WTC11 (cell line): ENCODE results near the gene IRX2. TPM values are rescaled to one million over a fixed set of nuclear protein-coding genes. Genes with fewer than 3 reads are reported as not detected.

Experiments
- ATAC-seq: fragments of 200-7000 bp; cut with Tn5 transposase; 2 replicates; pipeline ENCODE4 v1.10.0; 2021; ENCODE audit warnings: mild to moderate bottlenecking, moderate library complexity
- CTCF ChIA-PET: fragments of 300-600 bp; sonication (Branson Sonifier 250); formaldehyde crosslinking; loops from one replicate; lab custom pipeline; 2021; ENCODE audit warnings: antibody characterized with exemption; lab: Charles Lee
- POLR2A ChIA-PET: fragments of 350-600 bp; sonication (Branson Sonifier 250); formaldehyde crosslinking; loops from one replicate; lab custom pipeline; 2021; ENCODE audit warnings: antibody characterized with exemption; lab: Charles Lee
- DNase-seq: peaks from one replicate; pipeline ENCODE4 v3.0.0; 2021; ENCODE audit warnings: low spot score
- H3K27ac Mint-ChIP-seq: 2 replicates; pipeline ENCODE4 v1.8.0; 2021; ENCODE audit warnings: mixed read lengths
- H3K27me3 Mint-ChIP-seq: 2 replicates; pipeline ENCODE4 v1.8.0; 2021; ENCODE audit warnings: low read depth, mild to moderate bottlenecking, moderate library complexity, mixed read lengths
- H3K36me3 Mint-ChIP-seq: 2 replicates; pipeline ENCODE4 v1.8.0; 2021; ENCODE audit warnings: mixed read lengths
- H3K4me1 Mint-ChIP-seq: 2 replicates; pipeline ENCODE4 v1.8.0; 2022; ENCODE audit warnings: mixed read lengths
- H3K4me3 Mint-ChIP-seq: 2 replicates; pipeline ENCODE4 v1.8.0; 2021; ENCODE audit warnings: mild to moderate bottlenecking, moderate library complexity, mixed read lengths
- H3K9me3 Mint-ChIP-seq: 2 replicates; pipeline ENCODE4 v1.8.0; 2021; ENCODE audit warnings: mixed read lengths
- CBFB ChIP-seq: sonication (generic); formaldehyde crosslinking; IDR thresholded peaks from 2 replicates; pipeline ENCODE4 v1.8.1; 2022; ENCODE audit warnings: mild to moderate bottlenecking, low read depth, missing genetic modification reagents
- GABPB1 ChIP-seq: sonication (generic); formaldehyde crosslinking; IDR thresholded peaks from 2 replicates; pipeline ENCODE4 v1.8.1; 2023; ENCODE audit warnings: mild to moderate bottlenecking, missing genetic modification reagents
- NR3C1 ChIP-seq: sonication (generic); formaldehyde crosslinking; conservative IDR thresholded peaks from 2 replicates; pipeline ENCODE4 v1.8.1; 2023; ENCODE audit warnings: low read depth, mild to moderate bottlenecking, missing genetic modification reagents
- SP1 ChIP-seq: sonication (generic); formaldehyde crosslinking; conservative IDR thresholded peaks from 2 replicates; pipeline ENCODE4 v1.8.1; 2022; ENCODE audit warnings: missing genetic modification reagents
- TEAD1 ChIP-seq: sonication (generic); formaldehyde crosslinking; IDR thresholded peaks from 2 replicates; pipeline ENCODE4 v1.8.0; 2022; ENCODE audit warnings: mild to moderate bottlenecking, missing genetic modification reagents
- ZNF396 ChIP-seq: fragments of 250-450 bp; sonication (Bioruptor Pico); IDR thresholded peaks from 2 replicates; pipeline ENCODE4 v1.8.0; 2021; ENCODE audit warnings: mild to moderate bottlenecking, moderate library complexity, borderline replicate concordance
- total RNA-seq: library from RNA; stranded (reverse); gene quantifications from 3 replicates; pipeline ENCODE4 v1.2.3, GENCODE V29; 2021
- TF ChIP-seq, protein P1 (sequence below): sonication (generic); formaldehyde crosslinking; conservative IDR thresholded peaks from 2 replicates; pipeline ENCODE4 v1.8.1; 2023; ENCODE audit warnings: mild to moderate bottlenecking, low read depth, missing genetic modification reagents, moderate library complexity
- TF ChIP-seq, protein P2 (sequence below): fragments of 250-450 bp; sonication (Bioruptor Pico); conservative IDR thresholded peaks from 2 replicates; pipeline ENCODE4 v1.9.0; 2021; ENCODE audit warnings: mild to moderate bottlenecking
- TF ChIP-seq, protein P3 (sequence below): fragments of 250-450 bp; sonication (Bioruptor Pico); IDR thresholded peaks from 2 replicates; pipeline ENCODE4 v1.9.0; 2021; ENCODE audit warnings: mild to moderate bottlenecking
- TF ChIP-seq, protein P4 (sequence below): sonication (generic); formaldehyde crosslinking; IDR thresholded peaks from 2 replicates; pipeline ENCODE4 v1.8.0; 2022; ENCODE audit warnings: mild to moderate bottlenecking, missing genetic modification reagents
- TF ChIP-seq, protein P5 (sequence below): sonication (generic); formaldehyde crosslinking; IDR thresholded peaks from 2 replicates; pipeline ENCODE4 v1.8.0; 2023; ENCODE audit warnings: missing genetic modification reagents
- TF ChIP-seq, protein P6 (sequence below): fragments of 250-450 bp; sonication (Bioruptor Pico); IDR thresholded peaks from 2 replicates; pipeline ENCODE4 v1.9.0; 2021; ENCODE audit warnings: moderate library complexity, mild to moderate bottlenecking, inconsistent platforms, borderline replicate concordance
- TF ChIP-seq, protein P7 (sequence below): sonication (generic); formaldehyde crosslinking; IDR thresholded peaks from 2 replicates; pipeline ENCODE4 v1.8.0; 2023; ENCODE audit warnings: missing genetic modification reagents, mild to moderate bottlenecking, borderline replicate concordance

Gene IRX2
- total RNA-seq, 1 experiment from 2014 or later: 63.2 TPM

DNA sequence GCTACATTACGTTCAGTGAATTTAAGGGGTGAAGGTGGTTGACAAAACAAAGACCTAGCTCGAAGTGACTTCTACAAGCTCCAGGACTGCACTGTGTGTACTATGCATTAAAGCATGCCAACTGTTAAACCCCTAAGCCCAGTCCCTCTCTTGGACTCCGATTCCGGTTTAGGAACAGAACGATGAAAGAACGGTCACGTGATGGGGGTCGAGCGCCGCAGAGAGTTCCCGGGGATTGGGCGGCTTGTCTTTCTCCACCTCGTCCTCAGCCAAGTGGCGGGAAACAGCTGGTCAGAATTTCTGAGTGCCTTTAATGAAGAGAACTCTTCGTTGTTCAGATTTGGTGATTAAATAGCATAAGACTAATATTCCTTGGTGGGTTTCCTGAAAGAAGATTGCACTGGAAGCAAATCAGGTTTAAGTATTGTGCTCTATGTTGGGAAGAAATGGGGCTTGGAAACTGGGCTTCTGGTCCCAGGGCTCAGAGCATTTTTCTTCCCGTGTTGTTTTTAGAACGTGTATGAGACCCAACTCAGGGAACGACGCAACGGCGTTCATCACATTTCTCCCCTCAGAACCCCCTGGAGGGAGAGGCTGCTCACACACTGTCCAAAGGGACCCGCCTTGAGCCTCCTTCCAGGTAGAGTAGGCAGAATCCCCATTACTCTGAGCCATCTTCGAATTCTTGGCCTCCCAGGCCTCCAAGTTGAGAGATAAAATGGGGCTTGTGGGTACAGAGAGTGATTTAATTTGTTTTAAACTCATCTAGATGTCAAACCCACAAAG lies 25.3 kb downstream of the IRX2 start:
- DNase-seq (no peak), ATAC-seq (no peak)
- CTCF ChIA-PET: no interaction called here
- H3K27me3 Mint-ChIP-seq: no peaks in the 10 kb centered on the region; the same call in 1 of the 2 replicates
- H3K4me3 Mint-ChIP-seq: no peak overlapping the region
- POLR2A ChIA-PET: no interaction called here
- H3K4me1 Mint-ChIP-seq: no peaks in the 10 kb centered on the region
- H3K9me3 Mint-ChIP-seq: no peaks in the 10 kb centered on the region
- H3K36me3 Mint-ChIP-seq: no peaks in the 10 kb centered on the region
- no peak overlapping the region for H3K27ac Mint-ChIP-seq
- TF ChIP-seq, protein P1, sequence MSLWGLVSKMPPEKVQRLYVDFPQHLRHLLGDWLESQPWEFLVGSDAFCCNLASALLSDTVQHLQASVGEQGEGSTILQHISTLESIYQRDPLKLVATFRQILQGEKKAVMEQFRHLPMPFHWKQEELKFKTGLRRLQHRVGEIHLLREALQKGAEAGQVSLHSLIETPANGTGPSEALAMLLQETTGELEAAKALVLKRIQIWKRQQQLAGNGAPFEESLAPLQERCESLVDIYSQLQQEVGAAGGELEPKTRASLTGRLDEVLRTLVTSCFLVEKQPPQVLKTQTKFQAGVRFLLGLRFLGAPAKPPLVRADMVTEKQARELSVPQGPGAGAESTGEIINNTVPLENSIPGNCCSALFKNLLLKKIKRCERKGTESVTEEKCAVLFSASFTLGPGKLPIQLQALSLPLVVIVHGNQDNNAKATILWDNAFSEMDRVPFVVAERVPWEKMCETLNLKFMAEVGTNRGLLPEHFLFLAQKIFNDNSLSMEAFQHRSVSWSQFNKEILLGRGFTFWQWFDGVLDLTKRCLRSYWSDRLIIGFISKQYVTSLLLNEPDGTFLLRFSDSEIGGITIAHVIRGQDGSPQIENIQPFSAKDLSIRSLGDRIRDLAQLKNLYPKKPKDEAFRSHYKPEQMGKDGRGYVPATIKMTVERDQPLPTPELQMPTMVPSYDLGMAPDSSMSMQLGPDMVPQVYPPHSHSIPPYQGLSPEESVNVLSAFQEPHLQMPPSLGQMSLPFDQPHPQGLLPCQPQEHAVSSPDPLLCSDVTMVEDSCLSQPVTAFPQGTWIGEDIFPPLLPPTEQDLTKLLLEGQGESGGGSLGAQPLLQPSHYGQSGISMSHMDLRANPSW: no peak
- TF ChIP-seq TEAD1: no peak
- TF ChIP-seq, protein P2, sequence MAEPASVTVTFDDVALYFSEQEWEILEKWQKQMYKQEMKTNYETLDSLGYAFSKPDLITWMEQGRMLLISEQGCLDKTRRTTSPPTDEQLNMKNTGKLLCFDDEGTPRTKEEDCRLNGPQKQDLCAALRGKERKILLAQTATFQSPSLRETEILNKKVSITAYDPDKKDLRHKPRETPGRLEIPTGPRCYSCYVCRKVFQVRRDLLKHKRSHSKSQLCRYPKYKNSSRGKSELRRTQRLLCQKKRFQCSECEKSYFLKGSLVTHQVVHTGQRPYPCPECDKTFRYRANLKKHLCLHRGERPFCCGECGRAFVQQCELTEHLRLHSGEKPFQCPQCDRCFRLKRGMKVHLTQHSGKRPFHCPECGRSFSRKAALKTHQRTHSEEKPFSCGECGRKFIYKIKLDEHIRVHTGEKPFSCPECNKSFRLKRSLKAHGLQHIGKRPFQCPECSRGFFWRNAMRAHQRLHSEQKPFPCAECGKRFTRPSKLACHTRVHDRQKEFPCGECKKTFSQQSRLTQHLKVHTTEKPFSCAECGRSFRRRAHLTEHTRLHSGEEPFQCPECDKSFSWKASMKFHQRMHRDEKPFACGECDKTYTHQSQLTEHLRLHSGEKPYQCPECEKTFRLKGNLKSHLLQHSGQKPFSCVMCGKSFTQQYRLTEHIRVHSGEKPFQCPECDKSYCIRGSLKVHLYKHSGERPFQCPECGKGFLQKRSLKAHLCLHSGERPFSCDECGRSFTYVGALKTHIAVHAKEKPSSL: no peak
- TF ChIP-seq, protein P3, sequence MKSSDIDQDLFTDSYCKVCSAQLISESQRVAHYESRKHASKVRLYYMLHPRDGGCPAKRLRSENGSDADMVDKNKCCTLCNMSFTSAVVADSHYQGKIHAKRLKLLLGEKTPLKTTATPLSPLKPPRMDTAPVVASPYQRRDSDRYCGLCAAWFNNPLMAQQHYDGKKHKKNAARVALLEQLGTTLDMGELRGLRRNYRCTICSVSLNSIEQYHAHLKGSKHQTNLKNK: no peak
- TF ChIP-seq, protein P4, sequence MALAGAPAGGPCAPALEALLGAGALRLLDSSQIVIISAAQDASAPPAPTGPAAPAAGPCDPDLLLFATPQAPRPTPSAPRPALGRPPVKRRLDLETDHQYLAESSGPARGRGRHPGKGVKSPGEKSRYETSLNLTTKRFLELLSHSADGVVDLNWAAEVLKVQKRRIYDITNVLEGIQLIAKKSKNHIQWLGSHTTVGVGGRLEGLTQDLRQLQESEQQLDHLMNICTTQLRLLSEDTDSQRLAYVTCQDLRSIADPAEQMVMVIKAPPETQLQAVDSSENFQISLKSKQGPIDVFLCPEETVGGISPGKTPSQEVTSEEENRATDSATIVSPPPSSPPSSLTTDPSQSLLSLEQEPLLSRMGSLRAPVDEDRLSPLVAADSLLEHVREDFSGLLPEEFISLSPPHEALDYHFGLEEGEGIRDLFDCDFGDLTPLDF (CRISPR knock-in tag): no peak
- TF ChIP-seq NR3C1 (CRISPR knock-in tag): no peak
- TF ChIP-seq CBFB (CRISPR knock-in tag): no peak
- TF ChIP-seq, protein P5, sequence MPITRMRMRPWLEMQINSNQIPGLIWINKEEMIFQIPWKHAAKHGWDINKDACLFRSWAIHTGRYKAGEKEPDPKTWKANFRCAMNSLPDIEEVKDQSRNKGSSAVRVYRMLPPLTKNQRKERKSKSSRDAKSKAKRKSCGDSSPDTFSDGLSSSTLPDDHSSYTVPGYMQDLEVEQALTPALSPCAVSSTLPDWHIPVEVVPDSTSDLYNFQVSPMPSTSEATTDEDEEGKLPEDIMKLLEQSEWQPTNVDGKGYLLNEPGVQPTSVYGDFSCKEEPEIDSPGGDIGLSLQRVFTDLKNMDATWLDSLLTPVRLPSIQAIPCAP (CRISPR knock-in tag): no peak
- no peak for TF ChIP-seq GABPB1

DNA sequence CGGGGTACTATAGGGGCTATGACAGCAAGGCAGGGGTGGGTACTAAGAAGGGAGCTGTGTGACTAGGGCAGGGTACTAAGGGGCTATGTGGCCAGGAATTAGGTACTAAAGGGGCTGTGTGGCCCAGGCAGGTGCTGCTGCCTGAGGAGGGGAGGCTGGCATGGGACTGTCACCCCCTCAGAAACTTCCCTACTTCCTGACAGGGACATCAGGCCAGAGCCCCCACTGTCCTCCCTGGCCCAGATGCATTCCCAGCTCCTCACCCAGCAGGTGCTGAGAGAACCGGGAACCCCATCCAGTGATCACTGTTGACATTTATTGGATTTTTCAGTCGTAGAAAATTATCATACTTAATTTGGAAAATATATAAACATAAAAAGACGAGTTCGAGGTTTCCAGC lies 26.6 kb downstream of the IRX2 start:
- H3K27me3 Mint-ChIP-seq: no peaks in the 10 kb centered on the region; the same call in 1 of the 2 replicates
- CTCF ChIA-PET: no interaction called here
- DNase-seq (no peak), ATAC-seq (no peak)
- no peaks in the 10 kb centered on the region for H3K4me1 Mint-ChIP-seq
- TF ChIP-seq NR3C1 (CRISPR knock-in tag): no peak
- TF ChIP-seq SP1 (CRISPR knock-in tag): no peak
- TF ChIP-seq, protein P6, sequence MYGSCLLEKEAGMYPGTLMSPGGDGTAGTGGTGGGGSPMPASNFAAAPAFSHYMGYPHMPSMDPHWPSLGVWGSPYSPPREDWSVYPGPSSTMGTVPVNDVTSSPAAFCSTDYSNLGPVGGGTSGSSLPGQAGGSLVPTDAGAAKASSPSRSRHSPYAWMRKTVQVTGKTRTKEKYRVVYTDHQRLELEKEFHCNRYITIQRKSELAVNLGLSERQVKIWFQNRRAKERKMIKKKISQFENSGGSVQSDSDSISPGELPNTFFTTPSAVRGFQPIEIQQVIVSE (CRISPR knock-in tag): no peak
- TF ChIP-seq, protein P7, sequence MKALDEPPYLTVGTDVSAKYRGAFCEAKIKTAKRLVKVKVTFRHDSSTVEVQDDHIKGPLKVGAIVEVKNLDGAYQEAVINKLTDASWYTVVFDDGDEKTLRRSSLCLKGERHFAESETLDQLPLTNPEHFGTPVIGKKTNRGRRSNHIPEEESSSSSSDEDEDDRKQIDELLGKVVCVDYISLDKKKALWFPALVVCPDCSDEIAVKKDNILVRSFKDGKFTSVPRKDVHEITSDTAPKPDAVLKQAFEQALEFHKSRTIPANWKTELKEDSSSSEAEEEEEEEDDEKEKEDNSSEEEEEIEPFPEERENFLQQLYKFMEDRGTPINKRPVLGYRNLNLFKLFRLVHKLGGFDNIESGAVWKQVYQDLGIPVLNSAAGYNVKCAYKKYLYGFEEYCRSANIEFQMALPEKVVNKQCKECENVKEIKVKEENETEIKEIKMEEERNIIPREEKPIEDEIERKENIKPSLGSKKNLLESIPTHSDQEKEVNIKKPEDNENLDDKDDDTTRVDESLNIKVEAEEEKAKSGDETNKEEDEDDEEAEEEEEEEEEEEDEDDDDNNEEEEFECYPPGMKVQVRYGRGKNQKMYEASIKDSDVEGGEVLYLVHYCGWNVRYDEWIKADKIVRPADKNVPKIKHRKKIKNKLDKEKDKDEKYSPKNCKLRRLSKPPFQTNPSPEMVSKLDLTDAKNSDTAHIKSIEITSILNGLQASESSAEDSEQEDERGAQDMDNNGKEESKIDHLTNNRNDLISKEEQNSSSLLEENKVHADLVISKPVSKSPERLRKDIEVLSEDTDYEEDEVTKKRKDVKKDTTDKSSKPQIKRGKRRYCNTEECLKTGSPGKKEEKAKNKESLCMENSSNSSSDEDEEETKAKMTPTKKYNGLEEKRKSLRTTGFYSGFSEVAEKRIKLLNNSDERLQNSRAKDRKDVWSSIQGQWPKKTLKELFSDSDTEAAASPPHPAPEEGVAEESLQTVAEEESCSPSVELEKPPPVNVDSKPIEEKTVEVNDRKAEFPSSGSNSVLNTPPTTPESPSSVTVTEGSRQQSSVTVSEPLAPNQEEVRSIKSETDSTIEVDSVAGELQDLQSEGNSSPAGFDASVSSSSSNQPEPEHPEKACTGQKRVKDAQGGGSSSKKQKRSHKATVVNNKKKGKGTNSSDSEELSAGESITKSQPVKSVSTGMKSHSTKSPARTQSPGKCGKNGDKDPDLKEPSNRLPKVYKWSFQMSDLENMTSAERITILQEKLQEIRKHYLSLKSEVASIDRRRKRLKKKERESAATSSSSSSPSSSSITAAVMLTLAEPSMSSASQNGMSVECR (CRISPR knock-in tag): no peak
- no peak for TF ChIP-seq ZNF396 (CRISPR knock-in tag)
- H3K36me3 Mint-ChIP-seq: no peaks in the 10 kb centered on the region
- H3K9me3 Mint-ChIP-seq: no peaks in the 10 kb centered on the region
- no peak overlapping the region for H3K27ac Mint-ChIP-seq
- POLR2A ChIA-PET: no interaction called here
- H3K4me3 Mint-ChIP-seq: no peak overlapping the region
